ENCODE measurements around the gene MRPL9. TPM values are rescaled to one million over a fixed set of nuclear protein-coding genes. Genes with fewer than 3 reads are reported as not detected.

MRPL9 gene
- total and polyA plus RNA-seq, 2 donors (not counting 1 experiment from before 2014, with no cell fraction given), result 65.5 to 84.6 TPM

DNA sequence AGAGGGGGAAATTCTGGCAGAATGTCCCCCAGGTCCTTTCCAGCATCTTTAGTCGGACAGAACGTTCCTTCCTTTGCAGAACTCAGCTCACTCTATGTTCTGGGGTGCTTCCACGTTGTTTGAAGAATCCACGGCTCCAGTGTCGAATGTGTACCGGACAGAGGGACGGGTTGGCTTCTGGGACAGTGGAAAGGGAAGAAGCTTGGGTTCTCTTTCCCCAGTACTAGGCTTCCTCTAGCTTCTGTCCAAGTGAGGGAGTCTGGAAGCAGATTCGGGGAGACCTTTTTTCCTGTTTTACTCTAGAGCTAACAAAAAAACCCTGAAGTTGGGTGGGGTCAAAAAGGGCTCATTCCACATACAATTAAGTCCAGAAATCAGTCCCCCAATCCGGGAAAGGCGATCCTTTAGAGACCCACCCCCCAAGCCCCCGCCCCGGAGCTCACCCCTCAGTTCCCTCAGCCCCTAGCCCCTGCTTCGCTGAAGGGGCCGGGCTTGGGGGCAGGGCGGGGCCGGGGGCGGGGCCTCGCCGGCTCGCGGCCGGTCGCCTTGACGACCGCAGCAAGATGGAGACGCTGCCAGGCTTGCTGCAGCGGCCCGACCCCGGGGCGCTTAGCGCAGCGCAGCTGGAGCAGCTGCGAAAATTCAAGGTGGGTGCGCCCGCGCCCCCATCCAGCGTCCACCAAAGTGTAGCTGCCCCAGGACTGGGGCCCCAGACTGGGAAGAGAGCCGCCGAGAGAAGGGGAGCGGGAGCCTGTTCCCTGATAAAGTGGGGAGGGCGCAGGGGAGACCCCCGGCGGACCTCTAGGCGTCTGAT is 42.1 kb downstream of the MRPL9 start, which contains the start of gene RIIAD1:
RIIAD1 (plus strand) TSS at position 549 of the 814 bp plus-strand sequence; CDS start at position 564, 15 bp downstream.
- ChIA-PET POLR2A (interaction anchor here (0.7 kb wide), 1 partner anchor 69 kb away, joined by 3 read pairs; the partner anchor contains the start of gene TDRKH), CTCF (no interaction called here)
- H3K4me1 Mint-ChIP-seq, result peaks cover 27% of the 10 kb centered on the region
- Histone ChIP-seq H3K4me1 (ENCODE audit: control insufficient read depth in 2 of 2, insufficient read depth in 2 of 2, low read length in 2 of 2) (peaks cover 20 to 27% of the 10 kb centered on the region in 2 donors), H3K36me3 (replicated peaks in 1 of 2; ENCODE audit: control extremely low read depth in 1 of 2, control insufficient read depth in 1 of 2, extremely low read depth in 1 of 2, insufficient read depth in 2 of 2, low read length in 1 of 2) (no peaks in the 10 kb centered on the region), H3K27me3 (replicated peaks in 1 of 4; ENCODE audit: control extremely low read depth in 1 of 4, control insufficient read depth in 3 of 4, insufficient read depth in 4 of 4, low read length in 3 of 4) (peaks cover 0 to 57% (median 32%) of the 10 kb centered on the region in 4 experiments), H3K9ac (ENCODE audit: low read length) (peak within 1 kb of the TSS; percentile 68), H3K4me2 (replicated peaks; ENCODE audit: low read depth, low read length, poor library complexity, severe bottlenecking) (peak within 1 kb of the TSS; percentile 95), H3K79me2 (ENCODE audit: control insufficient read depth, insufficient read depth, low read length) (no peaks in the 10 kb centered on the region), H3K9me3 (ENCODE audit: control extremely low read depth in 1 of 3, control insufficient read depth in 2 of 3, insufficient read depth in 1 of 3, low read length in 2 of 3) (peaks cover 0 to 8% (median 0%) of the 10 kb centered on the region in 3 donors), H2AFZ (ENCODE audit: insufficient read depth, low read depth, low read length, poor library complexity, severe bottlenecking) (peak within 1 kb of the TSS; percentile 80), H3K4me3 (ENCODE audit: control extremely low read depth in 1 of 5, extremely low read depth in 1 of 5, insufficient read depth in 1 of 5, low read depth in 2 of 5, low read length in 4 of 5) (peak within 1 kb of the TSS; percentile 47 to 68 (median 58)), H4K20me1 (ENCODE audit: control insufficient read depth, insufficient read depth, low read length, poor library complexity, severe bottlenecking) (no peaks in the 10 kb centered on the region), H3K27ac (ENCODE audit: low read length in 2 of 2) (peak within 1 kb of the TSS; percentile 38)
- no peaks in the 10 kb centered on the region for H3K9me3 Mint-ChIP-seq (ENCODE audit: insufficient read depth)
- H3K27me3 Mint-ChIP-seq, result peaks cover 58% of the 10 kb centered on the region
- intact Hi-C loops (cut with micrococcal nuclease), result loop anchor here (1.0 to 10.0 kb wide), 4 partner anchors 42 to 181 kb away; partner anchors contain the start of genes C2CD4D, MRPL9, RORC and TDRKH
- peak within 1 kb of the TSS; percentile 85 for H3K4me3 Mint-ChIP-seq
- peak within 1 kb of the TSS; percentile 12 for H3K27ac Mint-ChIP-seq
- ATAC-seq (ENCODE audit: low read depth), result peak; percentile 93
- WGBS (ENCODE audit: insufficient coverage), result 1% methylated on average over 34 of the region's 44 CpGs
- DNase-seq, result peak; percentile 65
- no peak for TF ChIP-seq EZH2 (IDR thresholded peaks at IDR 0.05; ENCODE audit: borderline replicate concordance, insufficient read depth, low read depth, low read length, poor library complexity, severe bottlenecking)

GRCh38 chr1:151720554-151720953 is 42.7 kb downstream of the MRPL9 start:
- Histone ChIP-seq H3K27me3 (replicated peaks in 1 of 4; ENCODE audit: control extremely low read depth in 1 of 4, control insufficient read depth in 3 of 4, insufficient read depth in 4 of 4, low read length in 3 of 4) (peaks cover 0 to 56% (median 29%) of the 10 kb centered on the region in 4 experiments), H3K36me3 (replicated peaks in 1 of 2; ENCODE audit: control extremely low read depth in 1 of 2, control insufficient read depth in 1 of 2, extremely low read depth in 1 of 2, insufficient read depth in 2 of 2, low read length in 1 of 2) (no peaks in the 10 kb centered on the region), H3K9me3 (ENCODE audit: control extremely low read depth in 1 of 3, control insufficient read depth in 2 of 3, insufficient read depth in 1 of 3, low read length in 2 of 3) (peaks cover 0 to 8% (median 0%) of the 10 kb centered on the region in 3 donors), H3K4me1 (ENCODE audit: control insufficient read depth in 2 of 2, insufficient read depth in 2 of 2, low read length in 2 of 2) (peaks cover 20 to 27% of the 10 kb centered on the region in 2 donors), H3K79me2 (ENCODE audit: control insufficient read depth, insufficient read depth, low read length) (no peaks in the 10 kb centered on the region), H3K4me2 (replicated peaks; ENCODE audit: low read depth, low read length, poor library complexity, severe bottlenecking) (peak overlapping the region; percentile 95), H3K4me3 (ENCODE audit: control extremely low read depth in 1 of 5, extremely low read depth in 1 of 5, insufficient read depth in 1 of 5, low read depth in 2 of 5, low read length in 4 of 5) (peak overlapping the region; percentile 47 to 68 (median 58)), H3K9ac (ENCODE audit: low read length) (peak overlapping the region; percentile 68), H4K20me1 (ENCODE audit: control insufficient read depth, insufficient read depth, low read length, poor library complexity, severe bottlenecking) (no peaks in the 10 kb centered on the region), H3K27ac (ENCODE audit: low read length in 2 of 2) (peak overlapping the region; percentile 38), H2AFZ (ENCODE audit: insufficient read depth, low read depth, low read length, poor library complexity, severe bottlenecking) (peak overlapping the region; percentile 80)
- DNase-seq (peak; percentile 41), ATAC-seq (ENCODE audit: low read depth) (peak; percentile 25)
- TF ChIP-seq, protein P1, sequence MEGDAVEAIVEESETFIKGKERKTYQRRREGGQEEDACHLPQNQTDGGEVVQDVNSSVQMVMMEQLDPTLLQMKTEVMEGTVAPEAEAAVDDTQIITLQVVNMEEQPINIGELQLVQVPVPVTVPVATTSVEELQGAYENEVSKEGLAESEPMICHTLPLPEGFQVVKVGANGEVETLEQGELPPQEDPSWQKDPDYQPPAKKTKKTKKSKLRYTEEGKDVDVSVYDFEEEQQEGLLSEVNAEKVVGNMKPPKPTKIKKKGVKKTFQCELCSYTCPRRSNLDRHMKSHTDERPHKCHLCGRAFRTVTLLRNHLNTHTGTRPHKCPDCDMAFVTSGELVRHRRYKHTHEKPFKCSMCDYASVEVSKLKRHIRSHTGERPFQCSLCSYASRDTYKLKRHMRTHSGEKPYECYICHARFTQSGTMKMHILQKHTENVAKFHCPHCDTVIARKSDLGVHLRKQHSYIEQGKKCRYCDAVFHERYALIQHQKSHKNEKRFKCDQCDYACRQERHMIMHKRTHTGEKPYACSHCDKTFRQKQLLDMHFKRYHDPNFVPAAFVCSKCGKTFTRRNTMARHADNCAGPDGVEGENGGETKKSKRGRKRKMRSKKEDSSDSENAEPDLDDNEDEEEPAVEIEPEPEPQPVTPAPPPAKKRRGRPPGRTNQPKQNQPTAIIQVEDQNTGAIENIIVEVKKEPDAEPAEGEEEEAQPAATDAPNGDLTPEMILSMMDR (IDR thresholded peaks at IDR 0.05), result no peak
- no peak for TF ChIP-seq EZH2 (IDR thresholded peaks at IDR 0.05; ENCODE audit: borderline replicate concordance, insufficient read depth, low read depth, low read length, poor library complexity, severe bottlenecking)
- intact Hi-C loops (cut with micrococcal nuclease), result loop anchor here (2.0 to 10.0 kb wide), 2 partner anchors 42 to 114 kb away; partner anchors contain the start of genes C2CD4D, MRPL9 and RORC
- Mint-ChIP-seq H3K9me3 (ENCODE audit: insufficient read depth) (no peaks in the 10 kb centered on the region), H3K27me3 (peaks cover 58% of the 10 kb centered on the region), H3K4me1 (peaks cover 28% of the 10 kb centered on the region), H3K27ac (peak overlapping the region; percentile 12), H3K4me3 (peak overlapping the region; percentile 85)
- ChIA-PET CTCF (no interaction called here), POLR2A (no interaction called here)
- WGBS (ENCODE audit: insufficient coverage), result 40% methylated on average over 1 of the region's 5 CpGs
